Glutamatergic neuron (in vitro differentiated cells): ENCODE results near the gene MPG. TPM values are rescaled to one million over a fixed set of nuclear protein-coding genes. Genes with fewer than 3 reads are reported as not detected.
A peak's percentile ranks its signal among the peaks of the same experiment; 100 is the strongest.

ENCODE experiments used
- DNase-seq: peaks from one replicate; pipeline ENCODE4 v3.0.0; 2022
- H3K27ac Mint-ChIP-seq: one replicate; pipeline ENCODE4 v1.8.0; 2020; ENCODE audit warnings: mild to moderate bottlenecking, mixed read lengths, inconsistent platforms; ENCODE audit not compliant: unreplicated experiment
- H3K27me3 Mint-ChIP-seq: one replicate; pipeline ENCODE4 v1.8.0; 2020; ENCODE audit warnings: mild to moderate bottlenecking, moderate library complexity, mixed read lengths, inconsistent platforms; ENCODE audit not compliant: unreplicated experiment
- H3K36me3 Mint-ChIP-seq: one replicate; pipeline ENCODE4 v1.8.0; 2020; ENCODE audit warnings: mild to moderate bottlenecking, mixed read lengths, inconsistent platforms; ENCODE audit not compliant: unreplicated experiment
- H3K4me1 Mint-ChIP-seq: one replicate; pipeline ENCODE4 v1.8.0; 2020; ENCODE audit warnings: mild to moderate bottlenecking, low read depth, mixed read lengths, inconsistent platforms; ENCODE audit not compliant: unreplicated experiment
- H3K4me3 Mint-ChIP-seq: one replicate; pipeline ENCODE4 v1.8.0; 2020; ENCODE audit warnings: mild to moderate bottlenecking, mixed read lengths, inconsistent platforms; ENCODE audit not compliant: unreplicated experiment
- H3K9me3 Mint-ChIP-seq: one replicate; pipeline ENCODE4 v1.8.0; 2020; ENCODE audit warnings: mild to moderate bottlenecking, moderate library complexity, mixed read lengths, inconsistent platforms; ENCODE audit not compliant: unreplicated experiment
- total RNA-seq: library from RNA; stranded (reverse); fragmentation: NEBNext Ultra II Directional; extraction: Animal tissue kit (Norgen Biotek cat#: 25700); gene quantifications from one replicate; pipeline ENCODE4 v1.2.1, GENCODE V29; 2021; ENCODE audit not compliant: unreplicated experiment
- TF ChIP-seq, protein P1 (sequence below): fragments of 200-600 bp; sonication (generic); IDR thresholded peaks from one replicate; pipeline ENCODE4 v1.5.0; 2021; ENCODE audit not compliant: partially characterized antibody, unreplicated experiment

Gene MPG
- total RNA-seq, 1 donor from 2014 or later, result 24.7 TPM

GRCh38 chr16:66309-67182, 11.5 kb upstream of the MPG start:
- Mint-ChIP-seq H3K36me3 (no peaks in the 10 kb centered on the region), H3K27ac (no peak overlapping the region), H3K9me3 (peaks cover 7% of the 10 kb centered on the region), H3K27me3 (peaks cover 7% of the 10 kb centered on the region), H3K4me1 (peaks cover 13% of the 10 kb centered on the region), H3K4me3 (no peak overlapping the region)
- TF ChIP-seq, protein P1, sequence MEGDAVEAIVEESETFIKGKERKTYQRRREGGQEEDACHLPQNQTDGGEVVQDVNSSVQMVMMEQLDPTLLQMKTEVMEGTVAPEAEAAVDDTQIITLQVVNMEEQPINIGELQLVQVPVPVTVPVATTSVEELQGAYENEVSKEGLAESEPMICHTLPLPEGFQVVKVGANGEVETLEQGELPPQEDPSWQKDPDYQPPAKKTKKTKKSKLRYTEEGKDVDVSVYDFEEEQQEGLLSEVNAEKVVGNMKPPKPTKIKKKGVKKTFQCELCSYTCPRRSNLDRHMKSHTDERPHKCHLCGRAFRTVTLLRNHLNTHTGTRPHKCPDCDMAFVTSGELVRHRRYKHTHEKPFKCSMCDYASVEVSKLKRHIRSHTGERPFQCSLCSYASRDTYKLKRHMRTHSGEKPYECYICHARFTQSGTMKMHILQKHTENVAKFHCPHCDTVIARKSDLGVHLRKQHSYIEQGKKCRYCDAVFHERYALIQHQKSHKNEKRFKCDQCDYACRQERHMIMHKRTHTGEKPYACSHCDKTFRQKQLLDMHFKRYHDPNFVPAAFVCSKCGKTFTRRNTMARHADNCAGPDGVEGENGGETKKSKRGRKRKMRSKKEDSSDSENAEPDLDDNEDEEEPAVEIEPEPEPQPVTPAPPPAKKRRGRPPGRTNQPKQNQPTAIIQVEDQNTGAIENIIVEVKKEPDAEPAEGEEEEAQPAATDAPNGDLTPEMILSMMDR, result no peak
- no peak for DNase-seq

GRCh38 chr16:67183-67791, 10.7 kb upstream of the MPG start:
- H3K4me3 Mint-ChIP-seq, result no peak overlapping the region
- H3K4me1 Mint-ChIP-seq, result peaks cover 15% of the 10 kb centered on the region
- H3K9me3 Mint-ChIP-seq, result peaks cover 7% of the 10 kb centered on the region
- no peak overlapping the region for H3K27ac Mint-ChIP-seq
- H3K36me3 Mint-ChIP-seq, result no peaks in the 10 kb centered on the region
- no peak for DNase-seq
- TF ChIP-seq, protein P1, result no peak
- H3K27me3 Mint-ChIP-seq, result peaks cover 7% of the 10 kb centered on the region

- peaks cover 7% of the 10 kb centered on the region for H3K9me3 Mint-ChIP-seq
- peaks cover 18% of the 10 kb centered on the region for H3K4me1 Mint-ChIP-seq
- no peak overlapping the region for H3K4me3 Mint-ChIP-seq
- TF ChIP-seq, protein P1, result no peak
- no peak for DNase-seq
- peaks cover 10% of the 10 kb centered on the region for H3K27me3 Mint-ChIP-seq
- no peaks in the 10 kb centered on the region for H3K36me3 Mint-ChIP-seq
- no peak overlapping the region for H3K27ac Mint-ChIP-seq
Measured at GRCh38 chr16:67884-68789, 9.9 kb upstream of the MPG start.

GRCh38 chr16:69181-69580, 8.8 kb upstream of the MPG start:
- DNase-seq, result no peak
- TF ChIP-seq, protein P1, result no peak
- Mint-ChIP-seq H3K4me3 (peak overlapping the region; percentile 71), H3K27ac (no peak overlapping the region), H3K36me3 (no peaks in the 10 kb centered on the region), H3K27me3 (peaks cover 12% of the 10 kb centered on the region), H3K9me3 (peaks cover 7% of the 10 kb centered on the region), H3K4me1 (peaks cover 18% of the 10 kb centered on the region)
